H7 (cell line): ENCODE measurements around the gene PCGF1. TPM values are rescaled to one million over a fixed set of nuclear protein-coding genes. Genes with fewer than 3 reads are reported as not detected.

Experiments used
- DNase-seq: peaks from one replicate; pipeline ENCODE4 v3.0.0; 2012
- H3K27me3 ChIP-seq: 2 replicates; pipeline ENCODE4 v1.6.0; 2011; ENCODE audit warnings: mild to moderate bottlenecking, low read length; ENCODE audit not compliant: control insufficient read depth, insufficient read depth
- H3K36me3 ChIP-seq: replicated peaks from 2 replicates; pipeline ENCODE4 v1.5.1; 2011; ENCODE audit warnings: low read length; ENCODE audit not compliant: control insufficient read depth, insufficient read depth
- H3K4me3 ChIP-seq: 2 replicates; pipeline ENCODE4 v1.5.1; 2011; ENCODE audit warnings: low read depth, mild to moderate bottlenecking, control low read depth, low read length, moderate library complexity; ENCODE audit not compliant: insufficient read depth
- total RNA-seq: library from RNA; depleted of rRNA; stranded (reverse); fragments of >200 nt; shearing (Covaris generic); gene quantifications from 2 replicates; pipeline ENCODE4 v1.2.3, GENCODE V29; 2014

PCGF1 gene
- total RNA-seq, 1 experiment from 2014 or later: 15.1 TPM

GRCh38 chr2:74548285-74548899, 40.9 kb upstream of the PCGF1 start:
- peak overlapping the region; percentile 64 for H3K4me3 ChIP-seq
- no peaks in the 10 kb centered on the region for H3K36me3 ChIP-seq
- H3K27me3 ChIP-seq: peaks cover 68% of the 10 kb centered on the region
- DNase-seq: peak; percentile 76

- peak; percentile 18 for DNase-seq
- Histone ChIP-seq H3K27me3 (peaks cover 44% of the 10 kb centered on the region), H3K36me3 (no peaks in the 10 kb centered on the region), H3K4me3 (no peak overlapping the region)
These were observed 38.5 kb upstream of the PCGF1 start for GRCh38 chr2:74546004-74546403.

GRCh38 chr2:74544634-74545033, 37.1 kb upstream of the PCGF1 start:
- H3K27me3 ChIP-seq: peaks cover 31% of the 10 kb centered on the region
- DNase-seq: no peak
- no peak overlapping the region for H3K4me3 ChIP-seq
- no peaks in the 10 kb centered on the region for H3K36me3 ChIP-seq

DNA sequence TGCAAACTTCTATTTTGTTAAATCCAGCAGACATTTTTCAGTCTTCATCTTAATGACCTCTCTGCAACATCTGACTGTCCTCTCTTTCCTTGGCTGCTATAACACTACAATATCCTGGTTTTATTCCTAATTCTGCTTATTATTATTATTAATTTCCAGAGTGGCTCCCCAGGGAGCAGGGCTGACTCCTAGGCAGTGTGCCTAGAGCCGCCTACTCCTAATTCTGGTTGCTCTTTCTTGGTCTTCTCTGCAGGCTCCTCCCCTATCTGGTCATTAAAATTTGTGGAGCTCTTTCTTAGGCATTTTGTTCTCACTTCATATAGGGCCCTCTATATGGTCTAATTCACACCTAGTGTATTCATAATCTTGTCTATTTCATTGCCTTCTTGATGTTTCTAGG, 35.5 kb upstream of the PCGF1 start:
- no peak overlapping the region for H3K4me3 ChIP-seq

GRCh38 chr2:74540291-74540690, 32.8 kb upstream of the PCGF1 start:
- H3K27me3 ChIP-seq: no peaks in the 10 kb centered on the region; the same call in 1 of the 2 replicates
- no peaks in the 10 kb centered on the region for H3K36me3 ChIP-seq
- H3K4me3 ChIP-seq: no peak overlapping the region
- no peak for DNase-seq

More for the DNA sequence above, 35.5 kb upstream of the PCGF1 start:
- no peak for DNase-seq
- Histone ChIP-seq H3K27me3 (peaks cover 16% of the 10 kb centered on the region), H3K36me3 (no peaks in the 10 kb centered on the region)

- Histone ChIP-seq H3K27me3 (no peaks in the 10 kb centered on the region; the same call in 1 of the 2 replicates), H3K4me3 (no peak overlapping the region), H3K36me3 (no peaks in the 10 kb centered on the region)
- DNase-seq: peak; percentile 53
These were observed 31.4 kb upstream of the PCGF1 start for GRCh38 chr2:74538881-74539339.

GRCh38 chr2:74537140-74537539, 29.6 kb upstream of the PCGF1 start:
- H3K27me3 ChIP-seq: no peaks in the 10 kb centered on the region; the same call in 1 of the 2 replicates
- no peak for DNase-seq
- no peak overlapping the region for H3K4me3 ChIP-seq
- H3K36me3 ChIP-seq: peaks cover 4% of the 10 kb centered on the region

DNA sequence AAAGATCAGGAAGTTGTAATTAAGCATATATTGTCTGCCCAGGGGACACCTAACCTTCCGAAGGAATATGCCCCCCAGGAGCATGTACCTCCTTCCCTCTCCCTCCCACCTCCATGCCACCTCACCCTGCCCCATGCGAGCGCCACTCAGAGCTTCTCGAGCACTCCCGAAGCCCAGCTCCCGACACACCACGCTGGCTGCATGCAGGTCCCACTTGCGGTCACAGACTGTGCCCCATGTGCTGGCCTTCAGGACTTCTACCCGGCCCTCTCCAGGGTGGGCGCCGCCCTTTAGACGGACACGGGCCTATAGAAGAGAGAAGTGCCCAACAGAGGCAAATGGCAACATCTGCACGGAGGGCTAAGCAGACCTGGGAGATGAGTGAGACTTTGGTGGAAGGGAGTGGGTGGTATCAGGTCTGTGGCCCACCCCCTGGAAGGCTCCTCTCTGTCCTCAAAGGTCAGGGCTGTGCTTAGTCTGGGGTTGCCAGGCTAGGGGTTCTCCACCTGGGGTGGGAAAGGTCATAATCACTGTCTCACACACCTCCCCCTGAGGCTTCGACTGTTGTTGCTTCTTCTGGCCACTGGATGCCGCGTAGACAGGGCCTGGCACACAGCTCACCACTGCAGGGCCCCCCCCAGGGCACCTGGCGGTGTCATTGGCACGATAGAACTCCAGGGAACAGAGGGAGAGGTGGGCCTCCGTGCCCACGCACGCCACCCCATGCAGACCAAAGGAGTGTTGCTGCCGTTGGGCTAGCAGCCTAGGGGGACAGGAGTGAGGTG, 28.9 kb upstream of the PCGF1 start:
- DNase-seq: peak; percentile 33
- Histone ChIP-seq H3K36me3 (peaks cover 6% of the 10 kb centered on the region), H3K27me3 (no peaks in the 10 kb centered on the region; the same call in 1 of the 2 replicates), H3K4me3 (no peak overlapping the region)

DNA sequence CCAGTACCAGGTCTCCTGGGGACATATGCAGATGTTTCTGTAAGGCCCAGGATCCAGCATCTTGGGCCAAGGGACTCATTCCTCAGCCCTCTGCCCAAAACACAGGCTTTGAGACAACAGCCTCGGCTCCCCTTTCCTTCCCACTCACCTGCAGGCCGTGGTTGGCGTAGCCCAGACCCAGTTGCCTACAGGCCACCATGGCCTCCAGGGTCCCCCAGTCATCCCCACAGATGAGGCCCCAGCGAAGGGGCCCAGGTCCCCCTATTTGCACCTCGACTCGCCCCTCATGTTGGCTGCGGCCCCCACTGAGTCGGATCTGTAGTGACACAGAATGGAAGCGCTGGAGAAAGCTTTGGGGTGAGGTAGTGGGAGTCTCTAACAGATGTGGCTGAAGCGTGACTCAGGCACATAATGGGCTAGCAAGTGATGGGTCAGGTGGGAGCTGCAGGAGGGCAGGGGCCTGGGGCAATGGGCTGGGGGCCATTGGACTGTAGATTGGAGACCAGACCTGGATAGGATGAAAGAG, 28.0 kb upstream of the PCGF1 start:
- no peak overlapping the region for H3K4me3 ChIP-seq
- DNase-seq: no peak
- peaks cover 6% of the 10 kb centered on the region for H3K36me3 ChIP-seq
- H3K27me3 ChIP-seq: peaks cover 5% of the 10 kb centered on the region; the same call in 1 of the 2 replicates

DNA sequence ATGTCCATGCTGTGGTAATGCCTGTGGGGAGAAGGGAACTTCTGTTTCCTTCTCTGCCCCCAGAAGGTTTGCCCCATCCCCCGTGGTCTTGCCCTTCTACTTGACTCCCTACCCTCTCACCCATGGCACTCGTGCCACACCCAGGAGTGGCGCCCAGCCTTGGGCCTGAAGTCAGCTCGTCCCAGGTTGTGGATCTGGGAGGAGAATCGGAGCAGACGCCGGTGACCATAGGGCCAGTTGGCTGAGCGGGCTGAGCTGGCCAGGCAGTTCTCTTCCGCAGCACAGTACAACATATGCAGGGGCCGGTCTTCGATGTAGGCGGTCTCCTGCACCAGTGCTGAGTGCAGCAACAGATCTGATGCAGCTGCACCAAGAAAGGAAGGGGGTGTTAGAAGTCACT, 26.9 kb upstream of the PCGF1 start:
- Histone ChIP-seq H3K36me3 (peaks cover 6% of the 10 kb centered on the region), H3K27me3 (peaks cover 5% of the 10 kb centered on the region; the same call in 1 of the 2 replicates), H3K4me3 (no peak overlapping the region)
- DNase-seq: no peak

DNA sequence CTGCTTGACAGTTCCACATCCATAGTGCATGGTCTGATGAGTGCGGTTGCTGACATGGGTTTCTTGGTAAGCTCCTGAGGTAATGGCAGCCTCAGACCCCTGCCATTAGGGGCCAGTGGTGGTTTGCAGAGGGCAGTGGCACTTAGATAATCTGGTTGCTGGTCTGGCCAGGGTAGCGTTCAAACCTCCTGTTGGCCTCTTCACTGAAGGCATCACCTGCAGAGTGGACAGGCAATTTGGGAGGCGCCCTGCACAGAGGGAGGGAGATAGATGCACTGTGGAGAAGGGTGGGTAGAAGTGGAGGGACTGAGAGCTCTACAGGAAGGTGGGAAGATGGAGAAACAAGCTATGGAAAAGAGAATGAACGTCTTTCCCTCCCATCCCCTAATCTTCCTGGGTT, 26.0 kb upstream of the PCGF1 start:
- Histone ChIP-seq H3K4me3 (no peak overlapping the region), H3K36me3 (peaks cover 6% of the 10 kb centered on the region), H3K27me3 (peaks cover 5% of the 10 kb centered on the region; the same call in 1 of the 2 replicates)
- DNase-seq: no peak

DNA sequence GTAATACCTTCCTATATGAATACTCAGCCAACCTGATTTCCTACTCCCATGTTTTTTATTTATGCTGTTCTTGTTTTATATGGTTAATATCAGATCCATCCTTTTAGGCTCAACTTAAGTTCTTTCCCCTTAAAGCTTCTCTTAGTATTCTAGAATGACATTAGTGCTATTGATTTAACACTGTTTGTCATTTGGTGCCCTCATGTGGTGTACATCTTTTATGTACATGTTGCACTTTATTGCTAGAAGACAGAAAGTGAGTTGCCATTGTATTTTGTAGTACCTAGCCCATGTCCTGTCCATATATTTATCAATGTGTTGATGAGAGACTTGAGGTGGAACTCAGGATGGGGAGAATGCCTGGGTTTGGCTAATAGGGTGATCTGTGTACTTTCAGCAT, 24.7 kb upstream of the PCGF1 start:
- Histone ChIP-seq H3K36me3 (peaks cover 14% of the 10 kb centered on the region), H3K4me3 (no peak overlapping the region), H3K27me3 (peaks cover 5% of the 10 kb centered on the region; the same call in 1 of the 2 replicates)
- DNase-seq: no peak

DNA sequence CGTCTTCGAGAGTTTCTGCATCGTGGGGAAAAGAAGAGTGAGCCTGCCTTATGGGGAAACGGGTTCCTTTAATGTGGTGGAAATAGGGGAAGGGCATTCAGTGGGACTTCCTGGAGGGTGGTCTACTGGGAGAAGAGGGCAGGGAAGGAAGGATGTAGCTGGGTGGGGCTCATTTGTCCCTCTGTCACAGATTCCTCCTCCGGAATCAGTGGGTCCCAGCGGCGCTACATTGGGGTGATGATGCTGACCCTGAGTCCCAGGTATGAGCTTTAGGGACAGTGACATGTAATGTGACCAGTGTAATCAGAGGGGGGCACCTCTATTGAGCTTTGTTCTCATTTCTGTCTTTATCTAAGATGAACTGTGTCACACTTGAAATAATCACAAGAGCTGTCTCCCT, 24.2 kb upstream of the PCGF1 start:
- peaks cover 5% of the 10 kb centered on the region; the same call in 1 of the 2 replicates for H3K27me3 ChIP-seq
- H3K36me3 ChIP-seq: peaks cover 20% of the 10 kb centered on the region

DNA sequence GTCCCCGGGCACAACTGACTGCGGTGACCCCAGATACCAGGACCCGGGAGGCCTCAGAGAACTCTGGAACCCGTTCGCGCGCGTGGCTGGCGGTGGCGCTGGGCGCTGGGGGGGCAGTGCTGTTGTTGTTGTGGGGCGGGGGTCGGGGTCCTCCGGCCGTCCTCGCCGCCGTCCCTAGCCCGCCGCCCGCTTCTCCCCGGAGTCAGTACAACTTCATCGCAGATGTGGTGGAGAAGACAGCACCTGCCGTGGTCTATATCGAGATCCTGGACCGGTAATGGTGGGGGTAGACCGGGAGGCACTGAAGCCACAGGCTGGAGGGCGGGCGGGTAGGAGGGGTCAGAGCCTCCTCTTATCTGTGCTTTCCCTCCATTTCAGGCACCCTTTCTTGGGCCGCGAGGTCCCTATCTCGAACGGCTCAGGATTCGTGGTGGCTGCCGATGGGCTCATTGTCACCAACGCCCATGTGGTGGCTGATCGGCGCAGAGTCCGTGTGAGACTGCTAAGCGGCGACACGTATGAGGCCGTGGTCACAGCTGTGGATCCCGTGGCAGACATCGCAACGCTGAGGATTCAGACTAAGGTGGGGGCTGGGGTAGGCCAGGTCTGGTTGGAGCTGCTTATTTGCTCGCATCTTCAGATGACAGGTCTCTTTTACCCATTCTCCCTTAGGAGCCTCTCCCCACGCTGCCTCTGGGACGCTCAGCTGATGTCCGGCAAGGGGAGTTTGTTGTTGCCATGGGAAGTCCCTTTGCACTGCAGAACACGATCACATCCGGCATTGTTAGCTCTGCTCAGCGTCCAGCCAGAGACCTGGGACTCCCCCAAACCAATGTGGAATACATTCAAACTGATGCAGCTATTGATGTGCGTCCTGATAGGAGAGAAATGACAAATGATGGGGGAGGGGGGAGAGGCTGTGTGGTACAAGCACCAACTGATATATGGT, 23.0 kb upstream of the PCGF1 start:
- H3K4me3 ChIP-seq: peak overlapping the region; percentile 99
- peaks cover 24% of the 10 kb centered on the region for H3K36me3 ChIP-seq
- peaks cover 5% of the 10 kb centered on the region; the same call in 1 of the 2 replicates for H3K27me3 ChIP-seq
- DNase-seq: peak; percentile 86

More for the DNA sequence above, 24.2 kb upstream of the PCGF1 start:
- DNase-seq: no peak
- H3K4me3 ChIP-seq: no peak overlapping the region
